Fibroblast of lung (primary cell): ENCODE data around the gene CFAP119. TPM values are rescaled to one million over a fixed set of nuclear protein-coding genes. Genes with fewer than 3 reads are reported as not detected.

Source experiments
- DNase-seq, 2 donors: peaks; one replicate each; pipeline versions ENCODE4 v3.0.0 to v3.0.0-alpha.2; 2010; ENCODE audit warnings: low read depth in 2 of 2
- H2AFZ ChIP-seq: 2 replicates; pipeline ENCODE4 v1.5.1; 2012; ENCODE audit warnings: low read length, control low read depth, inconsistent platforms
- H3K27ac ChIP-seq: 2 replicates; pipeline ENCODE4 v1.5.1; 2011; ENCODE audit warnings: low read length, control low read depth; ENCODE audit not compliant: insufficient read depth
- H3K27me3 ChIP-seq: 2 replicates; pipeline ENCODE4 v1.5.1; 2011; ENCODE audit warnings: mild to moderate bottlenecking, low read length; ENCODE audit not compliant: control insufficient read depth, insufficient read depth
- H3K36me3 ChIP-seq: 2 replicates; pipeline ENCODE4 v1.5.1; 2011; ENCODE audit warnings: low read length; ENCODE audit not compliant: control insufficient read depth, insufficient read depth
- H3K4me1 ChIP-seq: 2 replicates; pipeline ENCODE4 v1.5.1; 2011; ENCODE audit warnings: low read length; ENCODE audit not compliant: control insufficient read depth, insufficient read depth; ENCODE audit errors: extremely low read depth
- H3K4me2 ChIP-seq: 2 replicates; pipeline ENCODE4 v1.5.1; 2011; ENCODE audit warnings: low read length, control low read depth; ENCODE audit not compliant: insufficient read depth; ENCODE audit errors: extremely low read depth
- H3K4me3 ChIP-seq, 4 experiments: fragments of 200-600 bp in 1 of 4; sonication (generic) in 1 of 4; replicated peaks in 1 of 4; 2 replicates each; pipeline ENCODE4 v1.5.1; 2011 to 2016; ENCODE audit warnings: low read length in 4 of 4, low read depth in 3 of 4, mild to moderate bottlenecking in 3 of 4, control low read depth in 2 of 4, inconsistent platforms in 1 of 4, mixed read lengths in 1 of 4; ENCODE audit not compliant: insufficient read depth in 1 of 4; ENCODE audit errors: control extremely low read depth in 1 of 4
- H3K79me2 ChIP-seq: 2 replicates; pipeline ENCODE4 v1.5.1; 2012; ENCODE audit warnings: mild to moderate bottlenecking, low read length, inconsistent platforms; ENCODE audit not compliant: control insufficient read depth, insufficient read depth
- H3K9ac ChIP-seq: 2 replicates; pipeline ENCODE4 v1.5.1; 2011; ENCODE audit warnings: mild to moderate bottlenecking, low read length, control low read depth; ENCODE audit not compliant: insufficient read depth
- H3K9me3 ChIP-seq: 2 replicates; pipeline ENCODE4 v1.5.1; 2012; ENCODE audit warnings: low read depth, low read length; ENCODE audit not compliant: control insufficient read depth, insufficient read depth
- H4K20me1 ChIP-seq: 2 replicates; pipeline ENCODE4 v1.5.1; 2011; ENCODE audit warnings: low read length; ENCODE audit not compliant: control insufficient read depth, insufficient read depth; ENCODE audit errors: extremely low read depth
- EZH2 ChIP-seq: IDR thresholded peaks from 2 replicates; pipeline ENCODE4 v1.5.1; 2012; ENCODE audit warnings: low read length, control low read depth, mild to moderate bottlenecking; ENCODE audit errors: missing control alignments
- polyA plus RNA-seq, 2 donors: library from polyadenylated mRNA; depleted of rRNA in 1 of 2; stranded (reverse) in 1 of 2; unstranded in 1 of 2; fragments of >200 nt; gene quantifications; 2 replicates each; pipeline ENCODE4 v1.2.1, GENCODE V29; 2011 to 2012; ENCODE audit warnings: missing spikeins in 1 of 2
- total RNA-seq: library from RNA; depleted of rRNA; stranded (reverse); fragments of >200 nt; gene quantifications from 2 replicates; pipeline ENCODE4 v1.2.1, GENCODE V29; 2014
- TF ChIP-seq, protein P1 (sequence below), 2 donors: IDR thresholded peaks in 1 of 2; conservative IDR thresholded peaks in 1 of 2; 1 replicate in 1 of 2; 2 replicates in 1 of 2; pipeline ENCODE4 v1.5.1; 2011 to 2012; ENCODE audit warnings: low read length in 2 of 2, control low read depth in 1 of 2, inconsistent platforms in 1 of 2, low read depth in 1 of 2, mild to moderate bottlenecking in 1 of 2

The CFAP119 gene
- total and polyA plus RNA-seq, 2 donors (not counting 1 experiment from before 2014, with no cell fraction given): 1.3 to 1.5 TPM

DNA sequence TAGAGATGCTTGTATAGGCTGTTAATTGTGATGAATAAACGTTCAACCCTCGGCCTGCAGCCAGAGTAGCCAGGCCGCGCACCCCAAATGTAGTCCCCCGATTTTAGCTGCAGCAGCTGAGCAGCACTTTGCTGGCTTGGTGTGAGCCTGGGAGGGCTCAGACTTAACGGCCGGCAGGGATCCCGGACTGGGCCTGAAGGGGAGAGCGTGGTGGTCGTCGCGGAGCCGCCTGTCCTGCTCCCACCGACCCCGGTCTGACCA is 13.2 kb upstream of the CFAP119 start:
- H3K79me2 ChIP-seq: no peaks in the 10 kb centered on the region
- TF ChIP-seq, protein P1, sequence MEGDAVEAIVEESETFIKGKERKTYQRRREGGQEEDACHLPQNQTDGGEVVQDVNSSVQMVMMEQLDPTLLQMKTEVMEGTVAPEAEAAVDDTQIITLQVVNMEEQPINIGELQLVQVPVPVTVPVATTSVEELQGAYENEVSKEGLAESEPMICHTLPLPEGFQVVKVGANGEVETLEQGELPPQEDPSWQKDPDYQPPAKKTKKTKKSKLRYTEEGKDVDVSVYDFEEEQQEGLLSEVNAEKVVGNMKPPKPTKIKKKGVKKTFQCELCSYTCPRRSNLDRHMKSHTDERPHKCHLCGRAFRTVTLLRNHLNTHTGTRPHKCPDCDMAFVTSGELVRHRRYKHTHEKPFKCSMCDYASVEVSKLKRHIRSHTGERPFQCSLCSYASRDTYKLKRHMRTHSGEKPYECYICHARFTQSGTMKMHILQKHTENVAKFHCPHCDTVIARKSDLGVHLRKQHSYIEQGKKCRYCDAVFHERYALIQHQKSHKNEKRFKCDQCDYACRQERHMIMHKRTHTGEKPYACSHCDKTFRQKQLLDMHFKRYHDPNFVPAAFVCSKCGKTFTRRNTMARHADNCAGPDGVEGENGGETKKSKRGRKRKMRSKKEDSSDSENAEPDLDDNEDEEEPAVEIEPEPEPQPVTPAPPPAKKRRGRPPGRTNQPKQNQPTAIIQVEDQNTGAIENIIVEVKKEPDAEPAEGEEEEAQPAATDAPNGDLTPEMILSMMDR (conservative IDR thresholded peaks at IDR 0.05 in 1 of 2, IDR thresholded peaks at IDR 0.05 in 1 of 2; ENCODE audit: low read depth in 1 of 2, low read length in 2 of 2): no peak
- TF ChIP-seq EZH2: no peak
- H3K27me3 ChIP-seq: no peaks in the 10 kb centered on the region
- H3K4me1 ChIP-seq: peaks cover 12% of the 10 kb centered on the region
- no peak for DNase-seq
- peak overlapping the region; percentile 35 to 78 (median 55) for H3K4me3 ChIP-seq
- peaks cover 25% of the 10 kb centered on the region for H3K36me3 ChIP-seq
- H3K9me3 ChIP-seq: no peaks in the 10 kb centered on the region
- no peaks in the 10 kb centered on the region for H4K20me1 ChIP-seq
- peak overlapping the region; percentile 93 for H3K4me2 ChIP-seq
- H2AFZ ChIP-seq: no peak overlapping the region
- H3K9ac ChIP-seq: peak overlapping the region; percentile 38
- H3K27ac ChIP-seq: peak overlapping the region; percentile 77

DNA sequence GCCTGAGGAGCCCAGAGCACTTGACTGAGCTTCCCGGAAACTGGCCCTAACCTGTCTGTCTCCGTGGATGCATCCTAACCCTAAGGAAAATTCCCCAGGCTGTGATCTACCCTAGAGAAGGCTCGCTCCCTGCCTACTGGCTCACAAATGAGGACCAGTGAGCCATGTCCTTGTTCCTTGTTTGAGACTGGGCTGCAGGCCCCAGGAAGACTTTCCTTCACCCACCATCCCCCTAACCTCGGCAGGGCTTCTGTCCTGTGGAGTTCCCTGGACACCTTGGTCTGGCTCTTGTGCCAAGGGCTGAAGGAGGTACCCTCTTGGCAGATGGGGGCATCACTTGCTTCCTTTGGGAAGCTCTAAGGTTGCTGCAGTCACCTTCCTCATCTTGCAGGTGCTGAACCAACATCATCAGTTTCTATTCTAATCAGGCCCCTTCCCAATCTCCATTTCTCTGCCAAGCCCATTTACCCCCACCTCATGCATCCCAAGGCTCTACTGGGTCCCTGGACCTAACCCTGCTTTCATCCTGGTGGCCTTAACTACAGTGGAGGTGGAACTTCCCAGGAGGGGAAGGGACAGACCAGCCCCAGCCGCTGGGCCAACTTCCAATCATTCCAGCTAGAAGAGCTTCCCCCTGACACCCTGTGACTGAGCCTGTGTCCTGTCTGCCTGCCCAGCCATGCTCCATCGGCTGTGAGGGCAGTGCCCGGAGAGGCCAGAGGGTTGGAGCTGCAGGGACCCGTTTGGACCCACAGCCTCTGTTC is 12.7 kb upstream of the CFAP119 start:
- no peak for TF ChIP-seq EZH2
- TF ChIP-seq, protein P1 (conservative IDR thresholded peaks at IDR 0.05 in 1 of 2, IDR thresholded peaks at IDR 0.05 in 1 of 2; ENCODE audit: low read depth in 1 of 2, low read length in 2 of 2): no peak
- Histone ChIP-seq H3K36me3 (peaks cover 23% of the 10 kb centered on the region), H3K9ac (no peak overlapping the region), H3K4me3 (peak overlapping the region in 3 of 4 experiments; percentile 46 to 78 (median 64)), H3K4me2 (peak overlapping the region; percentile 93), H4K20me1 (no peaks in the 10 kb centered on the region), H3K9me3 (no peaks in the 10 kb centered on the region), H3K27ac (peak overlapping the region; percentile 77), H2AFZ (no peak overlapping the region), H3K27me3 (no peaks in the 10 kb centered on the region), H3K79me2 (no peaks in the 10 kb centered on the region), H3K4me1 (peaks cover 12% of the 10 kb centered on the region)
- DNase-seq: no peak

DNA sequence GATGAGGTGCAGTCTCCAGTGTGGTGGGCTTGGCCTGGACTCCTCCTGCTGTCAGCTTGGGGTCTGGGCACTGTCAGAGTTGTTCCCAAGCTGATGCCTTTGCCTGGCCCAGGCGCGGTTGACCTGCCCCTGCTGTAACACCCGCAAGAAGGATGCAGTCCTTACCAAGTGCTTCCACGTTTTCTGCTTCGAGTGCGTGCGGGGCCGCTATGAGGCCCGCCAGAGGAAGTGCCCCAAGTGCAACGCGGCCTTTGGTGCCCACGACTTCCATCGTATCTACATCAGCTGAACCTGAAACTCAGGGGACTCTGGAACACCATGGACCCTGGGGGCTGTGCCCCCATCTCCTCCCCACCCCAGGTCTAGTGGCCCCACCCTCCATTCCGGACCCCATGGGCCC is 12.0 kb upstream of the CFAP119 start:
- H3K27ac ChIP-seq: no peak overlapping the region
- H4K20me1 ChIP-seq: no peaks in the 10 kb centered on the region
- TF ChIP-seq EZH2: no peak
- TF ChIP-seq, protein P1 (conservative IDR thresholded peaks at IDR 0.05 in 1 of 2, IDR thresholded peaks at IDR 0.05 in 1 of 2; ENCODE audit: low read depth in 1 of 2, low read length in 2 of 2): no peak
- H3K36me3 ChIP-seq: peaks cover 29% of the 10 kb centered on the region
- no peak overlapping the region for H2AFZ ChIP-seq
- no peak overlapping the region for H3K4me3 ChIP-seq
- DNase-seq: no peak
- no peaks in the 10 kb centered on the region for H3K79me2 ChIP-seq
- H3K27me3 ChIP-seq: no peaks in the 10 kb centered on the region
- no peak overlapping the region for H3K9ac ChIP-seq
- peaks cover 11% of the 10 kb centered on the region for H3K4me1 ChIP-seq
- no peaks in the 10 kb centered on the region for H3K9me3 ChIP-seq
- H3K4me2 ChIP-seq: no peak overlapping the region
